Esophagus squamous epithelium (tissue), 4 donors: ENCODE measurements around the gene TCL1B.

ENCODE experiments used
- POLR2A ChIP-seq, 4 donors: fragments of 450-650 bp; IDR thresholded peaks; one replicate each; pipeline ENCODE4 v1.6.1; 2017; ENCODE audit warnings: antibody characterized with exemption in 4 of 4, mild to moderate bottlenecking in 4 of 4, moderate library complexity in 3 of 4
- TF ChIP-seq, protein P1 (sequence below), 6 experiments: fragments of 450-650 bp in 4 of 6; fragments of 200-600 bp in 2 of 6; sonication (generic) in 2 of 6; IDR thresholded peaks; one replicate each; pipeline ENCODE4 v1.5.1; 2016 to 2019; ENCODE audit warnings: antibody characterized with exemption in 6 of 6, mild to moderate bottlenecking in 4 of 6, moderate library complexity in 4 of 6

DNA sequence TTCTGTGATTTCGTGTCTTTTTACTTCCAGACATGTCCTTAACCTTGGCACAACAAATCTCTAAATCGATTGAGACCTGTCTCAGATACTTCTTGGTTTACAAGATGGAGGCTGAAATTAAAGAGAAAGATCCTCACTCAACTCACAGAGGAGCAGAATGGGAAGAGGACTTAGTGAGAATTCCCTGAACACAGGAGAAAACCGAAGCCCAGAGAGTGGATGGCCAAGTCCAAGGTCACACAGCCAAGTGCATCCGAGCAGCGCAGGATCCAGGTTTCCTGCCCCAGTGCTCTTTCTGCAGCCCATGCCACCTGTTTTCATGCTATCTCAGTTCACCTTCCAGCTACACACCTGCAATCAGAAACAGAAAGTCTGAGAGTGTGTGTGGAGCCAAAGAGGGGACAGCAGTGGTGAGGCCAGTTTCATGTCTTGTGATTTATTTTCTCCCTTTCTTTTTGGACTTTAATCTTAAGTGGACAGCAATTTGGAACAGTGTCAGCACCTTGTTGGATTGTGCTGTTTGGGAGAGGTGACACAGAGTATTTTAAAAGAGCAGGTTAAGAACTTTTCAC, 22.9 kb upstream of the TCL1B start:
- TF ChIP-seq, protein P1, sequence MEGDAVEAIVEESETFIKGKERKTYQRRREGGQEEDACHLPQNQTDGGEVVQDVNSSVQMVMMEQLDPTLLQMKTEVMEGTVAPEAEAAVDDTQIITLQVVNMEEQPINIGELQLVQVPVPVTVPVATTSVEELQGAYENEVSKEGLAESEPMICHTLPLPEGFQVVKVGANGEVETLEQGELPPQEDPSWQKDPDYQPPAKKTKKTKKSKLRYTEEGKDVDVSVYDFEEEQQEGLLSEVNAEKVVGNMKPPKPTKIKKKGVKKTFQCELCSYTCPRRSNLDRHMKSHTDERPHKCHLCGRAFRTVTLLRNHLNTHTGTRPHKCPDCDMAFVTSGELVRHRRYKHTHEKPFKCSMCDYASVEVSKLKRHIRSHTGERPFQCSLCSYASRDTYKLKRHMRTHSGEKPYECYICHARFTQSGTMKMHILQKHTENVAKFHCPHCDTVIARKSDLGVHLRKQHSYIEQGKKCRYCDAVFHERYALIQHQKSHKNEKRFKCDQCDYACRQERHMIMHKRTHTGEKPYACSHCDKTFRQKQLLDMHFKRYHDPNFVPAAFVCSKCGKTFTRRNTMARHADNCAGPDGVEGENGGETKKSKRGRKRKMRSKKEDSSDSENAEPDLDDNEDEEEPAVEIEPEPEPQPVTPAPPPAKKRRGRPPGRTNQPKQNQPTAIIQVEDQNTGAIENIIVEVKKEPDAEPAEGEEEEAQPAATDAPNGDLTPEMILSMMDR (IDR thresholded peaks at IDR 0.05) = no peak
- no peak for TF ChIP-seq POLR2A (IDR thresholded peaks at IDR 0.05)
